OCI-LY1 (cell line): ENCODE results near the gene GPR158.

ENCODE experiments used
- EZH2 ChIP-seq: fragments of 200-600 bp; sonication (generic), shearing (Covaris generic); IDR thresholded peaks from 2 replicates; pipeline ENCODE4 v1.8.0; 2017; ENCODE audit warnings: borderline replicate concordance, mixed run types, mild to moderate bottlenecking, antibody characterized with exemption, low read length, moderate library complexity, mixed read lengths
- TF ChIP-seq, protein P1 (sequence below): fragments of 200-600 bp; sonication (generic), shearing (Covaris generic); IDR thresholded peaks from 2 replicates; pipeline ENCODE4 v1.5.1; 2017; ENCODE audit warnings: mild to moderate bottlenecking, antibody characterized with exemption, low read length, moderate library complexity, mixed read lengths

DNA sequence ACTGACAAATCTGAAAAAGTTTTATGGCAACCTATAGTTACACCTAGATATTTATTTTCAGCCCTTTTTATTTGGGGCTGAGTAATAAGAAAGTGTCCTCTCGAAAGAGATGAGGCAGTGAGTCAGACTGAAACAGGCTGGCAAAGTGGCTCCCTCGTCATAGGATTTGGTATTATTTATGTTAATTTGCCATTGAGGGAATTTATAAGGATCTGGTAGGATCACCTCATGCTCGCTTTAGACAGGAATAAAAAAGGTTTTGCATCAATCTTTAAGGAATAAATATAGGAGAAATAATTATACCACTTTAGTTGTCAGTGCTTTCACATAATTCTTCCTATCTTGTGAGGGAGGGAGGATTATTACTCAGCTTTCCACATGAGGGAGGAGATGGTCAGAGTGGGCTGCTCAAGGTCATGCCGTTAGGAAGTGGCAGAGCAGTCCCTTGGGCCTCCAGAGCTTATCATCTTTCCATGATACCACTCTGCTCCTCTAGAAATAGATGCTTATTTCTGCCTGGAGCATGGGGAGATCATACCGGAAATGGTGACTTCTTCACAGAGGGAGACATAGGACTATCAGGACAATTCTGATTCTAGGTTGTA lies 356.8 kb downstream of the GPR158 start:
- TF ChIP-seq, protein P1, sequence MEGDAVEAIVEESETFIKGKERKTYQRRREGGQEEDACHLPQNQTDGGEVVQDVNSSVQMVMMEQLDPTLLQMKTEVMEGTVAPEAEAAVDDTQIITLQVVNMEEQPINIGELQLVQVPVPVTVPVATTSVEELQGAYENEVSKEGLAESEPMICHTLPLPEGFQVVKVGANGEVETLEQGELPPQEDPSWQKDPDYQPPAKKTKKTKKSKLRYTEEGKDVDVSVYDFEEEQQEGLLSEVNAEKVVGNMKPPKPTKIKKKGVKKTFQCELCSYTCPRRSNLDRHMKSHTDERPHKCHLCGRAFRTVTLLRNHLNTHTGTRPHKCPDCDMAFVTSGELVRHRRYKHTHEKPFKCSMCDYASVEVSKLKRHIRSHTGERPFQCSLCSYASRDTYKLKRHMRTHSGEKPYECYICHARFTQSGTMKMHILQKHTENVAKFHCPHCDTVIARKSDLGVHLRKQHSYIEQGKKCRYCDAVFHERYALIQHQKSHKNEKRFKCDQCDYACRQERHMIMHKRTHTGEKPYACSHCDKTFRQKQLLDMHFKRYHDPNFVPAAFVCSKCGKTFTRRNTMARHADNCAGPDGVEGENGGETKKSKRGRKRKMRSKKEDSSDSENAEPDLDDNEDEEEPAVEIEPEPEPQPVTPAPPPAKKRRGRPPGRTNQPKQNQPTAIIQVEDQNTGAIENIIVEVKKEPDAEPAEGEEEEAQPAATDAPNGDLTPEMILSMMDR: no peak
- no peak for TF ChIP-seq EZH2
